Heart left ventricle (tissue), 16 donors: ENCODE data around the gene TEN1. TPM values are rescaled to one million over a fixed set of nuclear protein-coding genes. Genes with fewer than 3 reads are reported as not detected.
A peak's percentile ranks its signal among the peaks of the same experiment; 100 is the strongest.

Experiments used
- ATAC-seq, 4 donors: fragments of 200-7000 bp; cut with Tn5 transposase; one replicate each; pipeline ENCODE4 v1.9.1; 2020 to 2022; ENCODE audit warnings: moderate library complexity in 4 of 4, mild to moderate bottlenecking in 3 of 4, moderate number of reproducible peaks in 1 of 4
- DNase-seq, 5 donors: peaks; one replicate each; pipeline ENCODE4 v3.0.0-alpha.2; 2020
- H3K27ac ChIP-seq, 12 donors: fragments of 200-600 bp; sonication (generic) in 4 of 12; one replicate each; pipeline versions ENCODE4 v1.5.0 to v1.8.0; 2016 to 2022; ENCODE audit warnings: mild to moderate bottlenecking in 2 of 12
- H3K27me3 ChIP-seq, 9 donors: fragments of 200-600 bp; sonication (generic) in 2 of 9; one replicate each; pipeline versions ENCODE4 v1.5.1 to v1.8.0; 2016 to 2022; ENCODE audit warnings: mild to moderate bottlenecking in 3 of 9
- H3K36me3 ChIP-seq, 9 donors: fragments of 200-600 bp; sonication (generic) in 2 of 9; one replicate each; pipeline versions ENCODE4 v1.5.0 to v1.8.0; 2018 to 2022; ENCODE audit warnings: mild to moderate bottlenecking in 2 of 9
- H3K4me1 ChIP-seq, 12 donors: fragments of 200-600 bp; sonication (generic) in 4 of 12; one replicate each; pipeline versions ENCODE4 v1.5.0 to v1.8.0; 2016 to 2022; ENCODE audit warnings: mild to moderate bottlenecking in 3 of 12
- H3K4me3 ChIP-seq, 12 donors: fragments of 200-600 bp; sonication (generic) in 4 of 12; one replicate each; pipeline versions ENCODE4 v1.5.0 to v1.8.0; 2017 to 2022; ENCODE audit warnings: mild to moderate bottlenecking in 9 of 12, moderate library complexity in 4 of 12
- H3K9me3 ChIP-seq, 12 donors: fragments of 200-600 bp; sonication (generic) in 4 of 12; one replicate each; pipeline versions ENCODE4 v1.5.0 to v1.8.0; 2016 to 2022; ENCODE audit warnings: mild to moderate bottlenecking in 1 of 12
- CTCF ChIP-seq, 12 donors: fragments of 200-600 bp; sonication (generic) in 4 of 12; IDR thresholded peaks; one replicate each; pipeline versions ENCODE4 v1.5.0 to v1.8.0; 2018 to 2022; ENCODE audit warnings: antibody characterized with exemption in 12 of 12, mild to moderate bottlenecking in 5 of 12
- POLR2A ChIP-seq, 2 donors: fragments of 450-650 bp; IDR thresholded peaks; one replicate each; pipeline ENCODE4 v1.6.1; 2017; ENCODE audit warnings: antibody characterized with exemption in 2 of 2, mild to moderate bottlenecking in 2 of 2, moderate library complexity in 2 of 2
- WGBS, 4 donors: extraction: QIAGEN DNeasy Blood & Tissue Kit in 2 of 4; methylation state at CpG; one replicate each; pipeline versions ENCODE4 v1.1.5 to v1.1.7; 2013 to 2018; 5-methylcytosine and 5-hydroxymethylcytosine counted together
- intact Hi-C, 10 donors: fragments of 100-400 bp; cut with DNase I; formaldehyde crosslinking; loops; one replicate each; pipeline versions ENCODE4 v1.11.1 to v1.14.2; 2022
- polyA plus RNA-seq, 2 donors: library from polyadenylated mRNA; stranded (reverse); fragments of 200-250 nt; gene quantifications; one replicate each; pipeline ENCODE4 v1.2.3, GENCODE V29; 2013
- total RNA-seq, 9 donors: library from RNA; depleted of rRNA in 2 of 9; stranded (reverse); fragments of >200 nt in 2 of 9; fragmentation: NEBNext Ultra II Directional in 3 of 9; extraction: Animal tissue kit (Norgen Biotek cat#: 25700) in 3 of 9; gene quantifications; one replicate each; pipeline versions ENCODE4 v1.1.0 to v1.2.4, GENCODE V29; 2016 to 2023
- donor health status: ischemic (EF 13 %, LVEDD 7.1; RV severe dilation, severe dysfunction).
- donor health status: healthy with polysubstance abuse.
- donor health status: DM: no; HTN: yes; CAD: no.
- donor health status: DM: no; HTN: no; CAD: no.
- donor health status: ischemic (EF 25% LVEDD 6.9; RV normal size, moderate dysfunction).
- donor health status: ischemic (EF 25% LVEDD 5.7; RV mildly dilated, moderate dysfunction).
- donor health status: healthy.
- donor health status: DM: yes; HTN: yes; CAD: no.
- donor health status: ischemic (EF 35%, LVEDD 5.7; RV mildly dilated, moderate dysfunction).
- donor health status: nonischemic (EF 11% LVEDD 7.7; RV severe dilation, severe dysfunction).
- donor health status: DM: yes; HTN: yes; CAD: no.
- donor health status: PGD.
- donor health status: ischemic (EF 29% LVEDD 5.4; RV normal size, mild dysfunction).
- donor health status: nonischemic (EF 23%, LVEDD 6.1; RV moderate dilation, normal function).

Gene TEN1
- total and polyA plus RNA-seq, 11 donors, result 3.3 to 22.1 (median 8.7) TPM

GRCh38 chr17:76007131-76007849 lies 28.2 kb downstream of the TEN1 start:
- intact Hi-C loops, result no loop called here
- no peak for TF ChIP-seq CTCF (IDR thresholded peaks at IDR 0.05)
- TF ChIP-seq POLR2A (IDR thresholded peaks at IDR 0.05), result no peak
- no peak overlapping the region for H3K4me3 ChIP-seq
- H3K27me3 ChIP-seq, result no peaks in the 10 kb centered on the region
- peaks cover 0 to 9% (median 0%) of the 10 kb centered on the region in 9 donors for H3K36me3 ChIP-seq
- DNase-seq (peak in 1 of 5 donors; percentile 40), ATAC-seq (no peak)
- H3K4me1 ChIP-seq, result peaks cover 0 to 7% (median 0%) of the 10 kb centered on the region in 12 donors
- H3K27ac ChIP-seq, result no peak overlapping the region
- 91 to 93% (median 92%) methylated on average over 31 to 39 of the region's 39 CpGs for WGBS, 4 donors
- H3K9me3 ChIP-seq, result no peaks in the 10 kb centered on the region

- no peak for TF ChIP-seq POLR2A (IDR thresholded peaks at IDR 0.05)
- TF ChIP-seq CTCF (IDR thresholded peaks at IDR 0.05), result no peak
- WGBS, 4 donors, result 76 to 93% (median 90%) methylated on average over 15 to 16 of the region's 16 CpGs
- Histone ChIP-seq H3K27me3 (no peaks in the 10 kb centered on the region), H3K4me1 (peaks cover 0 to 7% (median 0%) of the 10 kb centered on the region in 12 donors), H3K27ac (no peak overlapping the region), H3K36me3 (peaks cover 0 to 7% (median 0%) of the 10 kb centered on the region in 9 donors), H3K9me3 (no peaks in the 10 kb centered on the region), H3K4me3 (no peak overlapping the region)
- ATAC-seq (no peak), DNase-seq (peak in 1 of 5 donors; percentile 56)
- intact Hi-C loops, result no loop called here
These were observed 28.8 kb downstream of the TEN1 start for GRCh38 chr17:76007850-76008165.

- no peak overlapping the region for H3K4me3 ChIP-seq
- TF ChIP-seq POLR2A (IDR thresholded peaks at IDR 0.05) (no peak), CTCF (IDR thresholded peaks at IDR 0.05) (no peak)
- intact Hi-C loops, result no loop called here
- peaks cover 0 to 7% (median 0%) of the 10 kb centered on the region in 9 donors for H3K36me3 ChIP-seq
- ATAC-seq (no peak), DNase-seq (no peak)
- H3K4me1 ChIP-seq, result peaks cover 0 to 7% (median 0%) of the 10 kb centered on the region in 12 donors
- H3K27ac ChIP-seq, result no peak overlapping the region
- no peaks in the 10 kb centered on the region for H3K9me3 ChIP-seq
- no peaks in the 10 kb centered on the region for H3K27me3 ChIP-seq
- 92 to 95% (median 93%) methylated on average over 36 of the region's 36 CpGs for WGBS, 4 donors
These were observed 29.2 kb downstream of the TEN1 start for GRCh38 chr17:76008208-76008607.

- no peak overlapping the region for H3K4me3 ChIP-seq
- intact Hi-C loops, result no loop called here
- TF ChIP-seq POLR2A (IDR thresholded peaks at IDR 0.05) (no peak), CTCF (IDR thresholded peaks at IDR 0.05) (no peak)
- no peaks in the 10 kb centered on the region for H3K9me3 ChIP-seq
- DNase-seq (peak in 1 of 5 donors; percentile 34), ATAC-seq (no peak)
- H3K36me3 ChIP-seq, result peaks cover 0 to 7% (median 0%) of the 10 kb centered on the region in 9 donors
- peaks cover 0 to 7% (median 0%) of the 10 kb centered on the region in 12 donors for H3K4me1 ChIP-seq
- 90 to 94% (median 93%) methylated on average over 56 of the region's 56 CpGs for WGBS, 4 donors
- no peak overlapping the region for H3K27ac ChIP-seq
- no peaks in the 10 kb centered on the region for H3K27me3 ChIP-seq
These were observed 29.8 kb downstream of the TEN1 start for GRCh38 chr17:76008630-76009425.
